Astrocyte of the cerebellum (primary cell): ENCODE data around the gene LSR.

Experiments
- DNase-seq: peaks from one replicate; pipeline ENCODE4 v3.0.0-alpha.2; 2011; ENCODE audit warnings: low read depth
- H3K4me3 ChIP-seq: 2 replicates; pipeline ENCODE4 v1.5.1; 2011; ENCODE audit warnings: mild to moderate bottlenecking, low read depth, low read length, moderate library complexity
- in situ Hi-C: cut with HindIII; loops from 2 replicates; pipeline ENCODE4 v1.10.0; 2017; ENCODE audit warnings: low sequenced_read_pairs
- TF ChIP-seq, protein P1 (sequence below): IDR thresholded peaks from 2 replicates; pipeline ENCODE4 v1.5.1; 2012; ENCODE audit warnings: low read length, low read depth, moderate library complexity, mild to moderate bottlenecking; ENCODE audit errors: missing control alignments

The LSR gene

DNA sequence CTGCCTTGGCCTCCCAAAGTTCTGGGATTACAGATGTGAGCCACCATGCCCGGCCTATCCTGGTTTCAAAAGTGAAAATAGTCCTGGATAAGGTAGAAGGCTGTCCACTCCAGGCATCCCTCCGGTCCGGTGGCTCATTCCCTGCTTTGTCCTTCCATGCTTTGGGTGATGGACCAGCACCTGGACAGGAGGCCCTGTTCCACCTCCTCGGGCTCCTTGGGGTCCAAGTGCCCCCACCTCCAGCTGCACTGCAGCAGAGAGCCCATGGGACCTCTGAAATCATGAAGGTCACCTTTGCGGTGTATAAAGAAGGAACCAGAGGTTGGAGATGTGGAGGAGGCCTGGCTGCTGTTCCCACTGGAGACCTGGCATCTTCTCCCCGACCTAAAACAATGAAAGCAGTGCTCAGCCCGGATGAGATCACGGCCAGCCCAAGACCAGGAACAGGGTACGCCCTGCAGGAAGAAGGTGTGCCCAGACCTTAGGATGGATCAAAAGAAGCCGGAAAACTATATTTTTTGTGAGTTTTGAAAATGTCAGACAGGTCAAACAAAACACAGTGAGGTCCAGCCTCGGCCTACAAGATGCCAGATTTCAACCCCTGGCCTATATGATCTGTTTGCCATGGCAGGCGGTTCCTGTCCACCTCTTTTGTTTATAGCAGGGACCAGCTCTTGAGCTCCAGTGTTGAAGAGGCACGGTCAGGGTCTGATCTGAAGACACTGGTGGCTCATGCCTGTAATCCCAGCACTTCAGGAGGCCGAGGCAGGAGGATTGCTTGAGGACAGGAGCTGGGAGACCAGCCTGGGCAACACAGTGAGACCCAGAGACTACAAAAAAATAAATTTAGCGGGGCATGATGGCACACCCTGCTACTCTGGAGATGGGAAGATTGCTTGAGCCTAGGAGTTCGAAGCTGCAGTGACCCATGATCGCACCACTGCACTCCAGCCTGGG lies 5.8 kb downstream of the LSR start:
- TF ChIP-seq, protein P1, sequence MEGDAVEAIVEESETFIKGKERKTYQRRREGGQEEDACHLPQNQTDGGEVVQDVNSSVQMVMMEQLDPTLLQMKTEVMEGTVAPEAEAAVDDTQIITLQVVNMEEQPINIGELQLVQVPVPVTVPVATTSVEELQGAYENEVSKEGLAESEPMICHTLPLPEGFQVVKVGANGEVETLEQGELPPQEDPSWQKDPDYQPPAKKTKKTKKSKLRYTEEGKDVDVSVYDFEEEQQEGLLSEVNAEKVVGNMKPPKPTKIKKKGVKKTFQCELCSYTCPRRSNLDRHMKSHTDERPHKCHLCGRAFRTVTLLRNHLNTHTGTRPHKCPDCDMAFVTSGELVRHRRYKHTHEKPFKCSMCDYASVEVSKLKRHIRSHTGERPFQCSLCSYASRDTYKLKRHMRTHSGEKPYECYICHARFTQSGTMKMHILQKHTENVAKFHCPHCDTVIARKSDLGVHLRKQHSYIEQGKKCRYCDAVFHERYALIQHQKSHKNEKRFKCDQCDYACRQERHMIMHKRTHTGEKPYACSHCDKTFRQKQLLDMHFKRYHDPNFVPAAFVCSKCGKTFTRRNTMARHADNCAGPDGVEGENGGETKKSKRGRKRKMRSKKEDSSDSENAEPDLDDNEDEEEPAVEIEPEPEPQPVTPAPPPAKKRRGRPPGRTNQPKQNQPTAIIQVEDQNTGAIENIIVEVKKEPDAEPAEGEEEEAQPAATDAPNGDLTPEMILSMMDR, result no peak
- in situ Hi-C loops, result no loop called here
- DNase-seq, result no peak
- H3K4me3 ChIP-seq, result no peak overlapping the region

DNA sequence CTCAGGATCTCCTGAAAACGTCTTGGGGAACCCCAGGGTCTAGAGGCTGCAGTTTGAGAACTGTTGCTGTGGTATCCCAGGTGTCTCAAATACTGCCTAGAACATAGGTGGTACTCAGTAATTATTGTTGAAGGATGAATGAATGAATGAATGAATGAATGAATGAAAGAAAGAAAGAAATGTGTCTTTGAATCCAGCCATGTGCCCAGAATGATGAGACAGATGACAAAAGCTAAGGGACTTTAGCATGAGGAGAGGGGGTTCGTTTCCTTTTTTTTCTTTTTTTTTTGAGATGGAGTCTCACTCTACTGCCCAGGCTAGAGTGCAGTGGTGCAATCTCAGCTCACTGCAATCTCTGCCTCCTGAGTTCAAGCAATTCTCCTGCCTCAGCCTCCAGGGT lies 7.8 kb downstream of the LSR start:
- no peak for DNase-seq
- H3K4me3 ChIP-seq, result no peak overlapping the region
- in situ Hi-C loops, result no loop called here
- TF ChIP-seq, protein P1, result no peak

DNA sequence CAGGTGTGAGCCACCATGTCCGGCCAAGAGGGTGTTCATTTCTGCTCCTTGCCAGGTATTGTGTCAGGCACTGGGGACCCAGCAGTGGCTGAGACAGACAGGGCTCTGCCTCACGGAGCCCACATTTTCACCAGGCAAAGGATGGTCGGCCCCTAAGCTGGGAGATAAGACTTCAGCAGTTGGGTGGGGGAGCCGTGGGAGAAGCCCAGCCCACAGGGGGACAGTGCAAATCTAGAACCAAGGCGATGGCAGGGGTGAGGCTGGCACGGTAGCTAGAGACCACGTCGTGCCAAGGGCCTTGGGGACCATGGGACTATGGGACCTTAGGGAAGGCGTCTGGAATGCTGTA lies 8.3 kb downstream of the LSR start:
- TF ChIP-seq, protein P1, result no peak
- DNase-seq, result no peak

DNA sequence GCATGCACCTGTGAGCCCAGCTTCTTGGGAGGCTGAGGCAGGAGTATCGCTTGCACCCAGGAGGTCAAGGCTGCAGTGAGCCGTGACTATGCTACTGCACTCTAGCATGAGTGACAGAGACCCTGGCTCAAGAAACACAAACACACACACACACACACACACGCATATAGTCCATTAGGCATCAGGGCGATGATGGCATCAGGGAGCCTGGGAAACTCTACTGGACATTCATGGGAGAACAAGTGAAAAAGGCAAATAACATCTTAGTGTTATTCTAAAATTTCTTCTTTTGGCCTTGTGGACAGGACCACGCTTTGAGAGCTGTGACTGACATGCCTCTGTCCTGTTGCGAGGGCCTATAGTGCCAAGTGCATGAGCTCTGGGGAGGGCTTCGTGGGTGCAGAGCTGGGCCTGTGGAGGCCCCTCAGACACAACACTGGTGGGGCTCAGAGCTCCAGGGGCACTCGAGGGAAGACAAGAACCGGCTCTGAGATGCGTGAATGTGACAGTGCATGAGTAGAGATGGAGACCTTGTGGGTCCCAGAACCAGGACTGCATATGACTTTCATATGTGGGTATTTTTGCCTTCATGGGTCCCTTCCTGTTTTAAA lies 12.0 kb downstream of the LSR start:
- no peak for DNase-seq
- in situ Hi-C loops, result no loop called here
- TF ChIP-seq, protein P1, result no peak

More for the DNA sequence above, 8.3 kb downstream of the LSR start:
- in situ Hi-C loops, result no loop called here
- no peak overlapping the region for H3K4me3 ChIP-seq

DNA sequence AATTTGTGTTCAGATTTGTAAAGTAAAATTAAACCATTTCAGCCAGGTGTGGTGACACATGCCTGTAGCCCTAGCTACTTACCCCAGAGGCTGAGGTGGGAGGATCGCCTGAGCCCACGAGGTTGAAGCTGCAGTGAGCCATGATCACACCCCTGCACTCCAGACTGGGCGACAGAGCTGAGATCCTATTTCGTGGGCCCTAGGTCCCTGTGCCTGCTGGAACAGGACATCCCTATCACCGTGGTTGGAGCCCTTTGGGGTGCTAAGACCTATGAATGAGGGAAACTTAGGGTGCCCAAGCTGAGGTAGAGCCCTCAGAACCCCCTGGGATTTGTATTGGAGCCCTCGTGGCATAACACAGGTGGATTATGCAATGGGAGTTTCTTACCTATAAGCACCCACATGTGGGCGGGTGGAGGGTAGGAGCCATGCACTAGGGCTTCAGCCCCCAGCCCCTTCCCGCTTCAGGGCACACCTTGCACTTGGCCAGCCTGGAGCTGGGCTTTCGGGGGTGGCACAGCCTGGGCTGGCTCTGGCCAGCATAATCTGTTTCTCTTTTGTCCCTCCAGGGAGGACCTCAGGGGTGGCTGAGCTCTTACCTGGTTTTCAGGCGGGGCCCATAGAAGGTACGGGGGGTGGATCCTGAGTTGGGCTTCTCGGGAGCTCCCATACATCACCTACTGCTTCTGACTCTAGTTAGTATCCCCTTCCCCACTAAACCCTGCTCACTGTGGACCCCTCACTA lies 12.7 kb downstream of the LSR start:
- DNase-seq, result no peak
- in situ Hi-C loops, result no loop called here
- H3K4me3 ChIP-seq, result no peak overlapping the region
- TF ChIP-seq, protein P1, result no peak

More for the DNA sequence above, 12.0 kb downstream of the LSR start:
- no peak overlapping the region for H3K4me3 ChIP-seq

DNA sequence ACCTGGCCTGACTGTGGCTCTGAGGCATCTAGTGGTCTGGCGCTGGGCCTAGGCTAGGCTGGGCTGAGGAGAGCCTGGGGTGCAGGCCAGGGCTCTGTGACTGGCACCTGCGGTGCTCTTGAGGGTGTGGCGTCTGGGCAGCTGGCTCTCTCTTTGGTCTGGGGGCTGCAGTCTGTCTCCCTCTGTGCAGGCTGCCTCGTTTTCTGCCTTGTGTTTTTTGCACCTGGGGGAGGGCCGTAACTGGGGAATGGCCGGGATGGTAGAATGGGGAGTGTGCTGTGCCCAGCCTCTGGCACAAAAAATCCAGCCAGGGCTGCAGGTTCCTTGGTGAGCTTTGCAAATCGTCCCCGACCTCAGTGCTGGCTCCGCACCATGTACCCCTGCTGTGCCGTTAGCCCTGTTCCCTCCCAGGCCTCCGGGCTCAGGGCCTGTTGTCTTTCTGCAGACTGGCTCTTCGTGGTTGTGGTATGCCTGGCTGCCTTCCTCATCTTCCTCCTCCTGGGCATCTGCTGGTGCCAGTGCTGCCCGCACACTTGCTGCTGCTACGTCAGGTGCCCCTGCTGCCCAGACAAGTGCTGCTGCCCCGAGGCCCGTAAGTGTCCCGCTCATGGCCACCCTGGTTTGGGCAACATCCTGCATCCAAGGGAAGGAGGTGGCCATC lies 13.4 kb downstream of the LSR start:
- in situ Hi-C loops, result no loop called here
- no peak overlapping the region for H3K4me3 ChIP-seq
- no peak for DNase-seq
- TF ChIP-seq, protein P1, result no peak
